ENCODE data around the gene KRT222. TPM values are rescaled to one million over a fixed set of nuclear protein-coding genes. Genes with fewer than 3 reads are reported as not detected.
A peak's percentile ranks its signal among the peaks of the same experiment; 100 is the strongest.

KRT222 gene
- total and polyA plus RNA-seq, 2 of the 13 experiments (the other 11 are each of a cell fraction or from before 2014, with no cell fraction given) = not detected

GRCh38 chr17:40618754-40619625 is 46.0 kb downstream of the KRT222 start (continued):
- TF ChIP-seq, protein P1, sequence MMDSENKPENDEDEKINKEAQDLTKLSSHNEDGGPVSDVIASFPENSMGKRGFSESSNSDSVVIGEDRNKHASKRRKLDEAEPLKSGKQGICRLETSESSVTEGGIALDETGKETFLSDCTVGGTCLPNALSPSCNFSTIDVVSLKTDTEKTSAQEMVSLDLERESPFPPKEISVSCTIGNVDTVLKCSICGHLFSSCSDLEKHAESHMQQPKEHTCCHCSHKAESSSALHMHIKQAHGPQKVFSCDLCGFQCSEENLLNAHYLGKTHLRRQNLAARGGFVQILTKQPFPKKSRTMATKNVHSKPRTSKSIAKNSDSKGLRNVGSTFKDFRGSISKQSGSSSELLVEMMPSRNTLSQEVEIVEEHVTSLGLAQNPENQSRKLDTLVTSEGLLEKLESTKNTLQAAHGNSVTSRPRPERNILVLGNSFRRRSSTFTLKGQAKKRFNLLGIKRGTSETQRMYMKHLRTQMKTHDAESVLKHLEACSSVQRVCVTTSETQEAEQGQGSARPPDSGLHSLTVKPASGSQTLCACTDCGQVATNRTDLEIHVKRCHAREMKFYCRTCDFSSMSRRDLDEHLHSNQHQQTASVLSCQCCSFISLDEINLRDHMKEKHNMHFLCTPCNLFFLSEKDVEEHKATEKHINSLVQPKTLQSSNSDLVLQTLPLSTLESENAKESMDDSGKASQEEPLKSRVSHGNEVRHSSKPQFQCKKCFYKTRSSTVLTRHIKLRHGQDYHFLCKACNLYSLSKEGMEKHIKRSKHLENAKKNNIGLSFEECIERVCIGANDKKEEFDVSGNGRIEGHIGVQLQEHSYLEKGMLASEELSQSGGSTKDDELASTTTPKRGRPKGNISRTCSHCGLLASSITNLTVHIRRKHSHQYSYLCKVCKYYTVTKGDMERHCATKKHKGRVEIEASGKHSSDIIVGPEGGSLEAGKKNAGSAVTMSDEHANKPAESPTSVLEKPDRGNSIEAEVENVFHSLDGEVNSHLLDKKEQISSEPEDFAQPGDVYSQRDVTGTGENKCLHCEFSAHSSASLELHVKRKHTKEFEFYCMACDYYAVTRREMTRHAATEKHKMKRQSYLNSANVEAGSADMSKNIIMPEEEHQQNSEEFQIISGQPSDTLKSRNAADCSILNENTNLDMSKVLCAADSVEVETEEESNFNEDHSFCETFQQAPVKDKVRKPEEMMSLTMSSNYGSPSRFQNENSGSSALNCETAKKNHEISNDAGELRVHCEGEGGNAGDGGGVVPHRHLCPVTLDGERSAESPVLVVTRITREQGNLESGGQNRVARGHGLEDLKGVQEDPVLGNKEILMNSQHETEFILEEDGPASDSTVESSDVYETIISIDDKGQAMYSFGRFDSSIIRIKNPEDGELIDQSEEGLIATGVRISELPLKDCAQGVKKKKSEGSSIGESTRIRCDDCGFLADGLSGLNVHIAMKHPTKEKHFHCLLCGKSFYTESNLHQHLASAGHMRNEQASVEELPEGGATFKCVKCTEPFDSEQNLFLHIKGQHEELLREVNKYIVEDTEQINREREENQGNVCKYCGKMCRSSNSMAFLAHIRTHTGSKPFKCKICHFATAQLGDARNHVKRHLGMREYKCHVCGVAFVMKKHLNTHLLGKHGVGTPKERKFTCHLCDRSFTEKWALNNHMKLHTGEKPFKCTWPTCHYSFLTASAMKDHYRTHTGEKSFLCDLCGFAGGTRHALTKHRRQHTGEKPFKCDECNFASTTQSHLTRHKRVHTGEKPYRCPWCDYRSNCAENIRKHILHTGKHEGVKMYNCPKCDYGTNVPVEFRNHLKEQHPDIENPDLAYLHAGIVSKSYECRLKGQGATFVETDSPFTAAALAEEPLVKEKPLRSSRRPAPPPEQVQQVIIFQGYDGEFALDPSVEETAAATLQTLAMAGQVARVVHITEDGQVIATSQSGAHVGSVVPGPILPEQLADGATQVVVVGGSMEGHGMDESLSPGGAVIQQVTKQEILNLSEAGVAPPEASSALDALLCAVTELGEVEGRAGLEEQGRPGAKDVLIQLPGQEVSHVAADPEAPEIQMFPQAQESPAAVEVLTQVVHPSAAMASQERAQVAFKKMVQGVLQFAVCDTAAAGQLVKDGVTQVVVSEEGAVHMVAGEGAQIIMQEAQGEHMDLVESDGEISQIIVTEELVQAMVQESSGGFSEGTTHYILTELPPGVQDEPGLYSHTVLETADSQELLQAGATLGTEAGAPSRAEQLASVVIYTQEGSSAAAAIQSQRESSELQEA (CRISPR knock-in tag; IDR thresholded peaks at IDR 0.05; ENCODE audit: not compliant biosample characterization) = peak; percentile 57
- no peak for TF ChIP-seq ZNF136 (CRISPR knock-in tag; IDR thresholded peaks at IDR 0.05; ENCODE audit: low read depth)
- TF ChIP-seq ZNF460 (CRISPR knock-in tag; IDR thresholded peaks at IDR 0.05; ENCODE audit: borderline replicate concordance) = no peak
- TF ChIP-seq, protein P2, sequence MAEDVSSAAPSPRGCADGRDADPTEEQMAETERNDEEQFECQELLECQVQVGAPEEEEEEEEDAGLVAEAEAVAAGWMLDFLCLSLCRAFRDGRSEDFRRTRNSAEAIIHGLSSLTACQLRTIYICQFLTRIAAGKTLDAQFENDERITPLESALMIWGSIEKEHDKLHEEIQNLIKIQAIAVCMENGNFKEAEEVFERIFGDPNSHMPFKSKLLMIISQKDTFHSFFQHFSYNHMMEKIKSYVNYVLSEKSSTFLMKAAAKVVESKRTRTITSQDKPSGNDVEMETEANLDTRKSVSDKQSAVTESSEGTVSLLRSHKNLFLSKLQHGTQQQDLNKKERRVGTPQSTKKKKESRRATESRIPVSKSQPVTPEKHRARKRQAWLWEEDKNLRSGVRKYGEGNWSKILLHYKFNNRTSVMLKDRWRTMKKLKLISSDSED (CRISPR knock-in tag; IDR thresholded peaks at IDR 0.05) = no peak
- no peak for TF ChIP-seq POLR2A (IDR thresholded peaks at IDR 0.05; ENCODE audit: insufficient read depth in 1 of 2, low read depth in 2 of 2, low read length in 2 of 2)
- TF ChIP-seq SMAD3 (CRISPR knock-in tag; IDR thresholded peaks at IDR 0.05) = no peak
- TF ChIP-seq FOXC1 (CRISPR knock-in tag; IDR thresholded peaks at IDR 0.05; ENCODE audit: borderline replicate concordance) = no peak
- TF ChIP-seq MTF1 (CRISPR knock-in tag; IDR thresholded peaks at IDR 0.05) = no peak
- TF ChIP-seq ETV6 (CRISPR knock-in tag; conservative IDR thresholded peaks at IDR 0.05) = no peak
- no peak for TF ChIP-seq ZNF263 (CRISPR knock-in tag; IDR thresholded peaks at IDR 0.05)
- TF ChIP-seq SP1 (IDR thresholded peaks at IDR 0.05) = no peak
- no peak for TF ChIP-seq SP1 (CRISPR knock-in tag; IDR thresholded peaks at IDR 0.05)
- TF ChIP-seq FOSL1 (CRISPR knock-in tag; IDR thresholded peaks at IDR 0.05; ENCODE audit: borderline replicate concordance) = no peak
- TF ChIP-seq ZNF333 (CRISPR knock-in tag; IDR thresholded peaks at IDR 0.05; ENCODE audit: borderline replicate concordance) = no peak
- no peak for TF ChIP-seq DMTF1 (CRISPR knock-in tag; IDR thresholded peaks at IDR 0.05)
- TF ChIP-seq ZBTB21 (CRISPR knock-in tag; IDR thresholded peaks at IDR 0.05) = no peak
- TF ChIP-seq ZNF292 (CRISPR knock-in tag; IDR thresholded peaks at IDR 0.05; ENCODE audit: borderline replicate concordance, low read depth) = no peak; the same call in 1 of the 2 replicates
- TF ChIP-seq TCF7 (IDR thresholded peaks at IDR 0.05; ENCODE audit: low read depth) = no peak

Data from HepG2 (cell line).